ENCODE results near the gene TCF7L1. TPM values are rescaled to one million over a fixed set of nuclear protein-coding genes. Genes with fewer than 3 reads are reported as not detected.
"Not testable (repeated sequence)": the region's sequence is repeated elsewhere in the genome, so short reads cannot be mapped to it uniquely, and the experiment has no call there.

The TCF7L1 gene
- total RNA-seq, 2 experiments from 2014 or later: not detected

- ChIA-PET POLR2A (interaction anchor here (0.7 to 3.5 kb wide), 6 partner anchors 9 to 382 kb away, joined by 3 to 49 read pairs (median 10); partner anchors contain the start of genes ELMOD3, MAT2A and RETSAT), CTCF (interaction anchor here (0.7 to 2.1 kb wide), 2 partner anchors 10 to 42 kb away, joined by 3 to 11 read pairs; no protein-coding TSS in a partner anchor)
These were observed 194.8 kb downstream of the TCF7L1 start, which contains the start of gene TGOLN2 for GRCh38 chr2:85327822-85328617. TGOLN2 (minus strand) TSS chr2:85327989; CDS start chr2:85327962, 27 bp downstream.

DNA sequence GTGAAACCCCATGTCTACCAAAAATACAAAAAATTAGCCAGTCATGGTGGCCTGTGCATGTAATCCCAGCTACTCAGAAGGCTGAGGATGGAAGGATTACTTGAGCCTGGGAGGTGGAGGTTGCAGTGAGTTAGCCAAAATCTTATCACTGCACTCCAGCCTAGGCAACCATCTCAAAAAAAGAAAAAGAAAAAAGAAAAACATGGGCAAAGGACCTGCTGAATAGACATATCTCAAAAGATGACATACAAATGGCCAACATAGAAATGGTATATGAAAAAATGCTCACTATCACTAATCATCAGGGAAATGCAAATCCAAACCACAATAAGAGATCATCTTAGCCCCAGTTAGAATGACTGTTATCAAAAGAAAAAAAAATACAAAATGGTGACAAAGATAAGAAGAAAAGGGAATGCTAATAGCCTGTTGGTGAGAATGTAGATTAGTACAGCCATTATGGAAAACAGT, 196.0 kb downstream of the TCF7L1 start:
- ChIA-PET CTCF (interaction anchor here (0.8 kb wide), 1 partner anchor 223 kb away, joined by 3 read pairs; no protein-coding TSS in a partner anchor), POLR2A (interaction anchor here (3.4 kb wide), 1 partner anchor 25 kb away, joined by 49 read pairs; the partner anchor contains the start of genes ELMOD3 and RETSAT)

DNA sequence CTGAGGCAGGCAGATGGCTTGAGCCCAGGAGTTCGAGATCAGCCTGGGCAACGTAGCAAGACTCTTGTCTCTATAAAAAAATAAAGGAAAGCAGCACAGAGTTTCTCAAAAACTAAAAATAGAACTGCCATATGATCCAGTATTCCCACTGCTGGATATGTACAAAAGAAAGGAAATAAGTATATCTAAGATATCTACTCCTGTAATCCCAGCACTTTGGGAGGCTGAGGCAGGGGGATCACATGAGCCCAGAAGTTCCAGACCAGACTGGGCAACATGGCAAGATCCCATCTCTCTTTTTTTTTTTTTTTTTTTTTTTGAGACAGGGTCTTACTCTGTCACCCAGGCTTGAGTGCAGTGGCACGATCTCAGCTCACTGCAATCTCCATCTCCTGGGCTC, 196.5 kb downstream of the TCF7L1 start:
- CTCF ChIA-PET: interaction anchor here (0.8 kb wide), 1 partner anchor 222 kb away, joined by 3 read pairs; no protein-coding TSS in a partner anchor
- POLR2A ChIA-PET: not testable (repeated sequence)

- CTCF ChIA-PET: no interaction called here
These were observed 197.8 kb downstream of the TCF7L1 start for GRCh38 chr2:85330839-85331636.

GRCh38 chr2:85333877-85334276, 200.7 kb downstream of the TCF7L1 start:
- CTCF ChIA-PET: interaction anchor here (1.0 kb wide), 1 partner anchor 57 kb away, joined by 3 read pairs; no protein-coding TSS in a partner anchor
- POLR2A ChIA-PET: not testable (repeated sequence)

More at GRCh38 chr2:85330839-85331636, 197.8 kb downstream of the TCF7L1 start:
- POLR2A ChIA-PET: interaction anchor here (2.0 kb wide), 1 partner anchor 23 kb away, joined by 6 read pairs; the partner anchor contains the start of genes ELMOD3 and RETSAT

DNA sequence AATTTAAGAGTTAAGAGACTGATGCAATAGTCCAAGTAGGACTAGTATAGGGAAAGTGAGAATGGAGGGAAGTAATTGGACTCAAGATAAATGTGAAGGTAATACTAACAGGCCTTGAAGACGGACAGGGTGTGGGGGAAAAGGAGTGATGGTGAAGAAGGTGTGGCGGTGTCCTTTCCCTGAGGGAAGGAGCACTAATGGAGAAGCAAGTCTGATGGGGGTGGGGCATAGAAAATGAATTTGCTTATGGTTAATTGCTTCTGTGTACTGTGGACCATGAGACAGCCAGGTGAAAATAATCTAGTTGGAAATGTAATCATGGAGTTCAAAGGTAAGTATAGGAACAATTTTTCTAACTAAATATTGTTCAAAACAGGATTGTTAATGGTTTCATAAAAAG, 201.7 kb downstream of the TCF7L1 start:
- ChIA-PET CTCF (no interaction called here), POLR2A (no interaction called here)

DNA sequence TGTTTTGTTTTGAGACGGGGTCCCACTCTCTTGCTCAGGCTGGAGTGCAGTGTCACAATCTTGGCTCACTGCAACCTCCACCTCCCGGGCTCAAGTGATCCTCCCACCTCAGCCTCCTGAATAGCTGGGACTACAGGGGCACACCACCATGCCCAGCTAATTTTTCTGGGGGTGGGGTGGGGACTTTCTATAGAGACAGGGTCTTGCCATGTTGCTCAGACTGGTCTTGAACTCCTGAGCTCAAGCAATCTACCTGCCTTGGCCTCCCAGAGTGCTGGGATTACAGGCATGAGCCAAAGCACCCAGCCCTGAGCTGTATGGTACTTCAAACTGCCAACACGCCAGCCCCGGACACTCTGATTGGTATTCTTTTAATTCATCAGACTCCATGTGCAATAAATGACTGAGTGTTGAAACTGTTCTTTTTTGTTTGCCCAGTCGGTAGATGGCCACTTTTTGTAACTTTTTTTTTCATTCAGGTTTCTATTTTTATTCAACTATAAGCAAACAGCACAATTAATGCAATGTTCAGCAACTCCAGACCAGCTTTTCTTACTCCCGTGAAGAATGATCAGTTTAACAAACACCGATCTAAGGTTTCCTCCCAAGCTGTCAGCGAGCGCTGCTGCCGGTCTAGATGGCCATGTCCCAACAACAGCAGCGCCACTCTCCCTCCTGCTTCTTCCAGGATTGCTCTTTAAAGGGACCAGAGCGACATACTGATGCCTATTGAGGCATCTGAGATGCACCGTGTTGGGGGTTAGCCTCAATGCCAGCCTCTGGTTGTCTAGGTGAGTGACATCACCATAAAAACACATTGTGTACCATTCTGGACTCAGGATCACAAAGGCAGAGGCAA, 207.1 kb downstream of the TCF7L1 start:
- ChIA-PET CTCF (interaction anchor here (1.1 kb wide), 1 partner anchor 323 kb away, joined by 3 read pairs; no protein-coding TSS in a partner anchor), POLR2A (no interaction called here)

DNA sequence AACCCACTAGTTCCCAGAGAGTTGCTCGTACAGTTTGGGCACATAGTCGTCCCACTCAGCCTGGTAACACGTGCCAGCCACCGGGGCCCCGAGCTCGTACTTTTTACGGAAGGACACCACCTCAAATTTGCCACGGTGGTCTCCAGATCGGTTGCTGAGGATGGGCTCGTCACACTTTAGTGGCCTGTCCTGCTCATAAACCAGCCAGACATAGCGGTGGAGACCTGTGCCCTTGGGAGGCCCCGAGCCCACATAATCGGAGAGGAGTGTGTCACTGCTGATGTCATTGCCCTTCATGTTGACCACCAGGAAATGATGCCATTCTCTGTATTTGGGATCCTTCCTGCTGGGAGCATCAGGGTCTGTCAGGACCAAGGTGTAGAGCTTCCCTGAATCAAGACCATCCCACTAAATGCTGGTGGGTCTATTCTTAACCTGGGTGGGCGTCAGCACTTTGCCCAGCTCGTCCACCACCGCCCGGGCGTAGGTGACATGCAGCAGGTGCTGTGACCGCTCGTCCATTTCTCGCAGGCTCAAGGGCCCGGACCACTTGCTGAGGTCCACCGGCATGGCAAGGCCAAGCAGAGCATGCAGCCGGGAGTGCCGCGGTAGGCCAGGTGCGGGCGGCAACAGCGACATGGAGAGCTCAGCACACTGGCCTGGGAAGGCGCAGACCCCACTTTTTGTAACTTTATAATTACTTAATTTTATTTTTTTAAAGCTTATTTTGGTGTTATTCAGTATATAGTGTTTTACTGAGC, 208.3 kb downstream of the TCF7L1 start:
- ChIA-PET POLR2A (no interaction called here), CTCF (no interaction called here)

- POLR2A ChIA-PET: no interaction called here
These were observed 209.0 kb downstream of the TCF7L1 start for GRCh38 chr2:85342156-85342555.

GRCh38 chr2:85343207-85343895, 210.2 kb downstream of the TCF7L1 start:
- POLR2A ChIA-PET, CTCF ChIA-PET: not testable (repeated sequence)

More at GRCh38 chr2:85342156-85342555, 209.0 kb downstream of the TCF7L1 start:
- CTCF ChIA-PET: no interaction called here

DNA sequence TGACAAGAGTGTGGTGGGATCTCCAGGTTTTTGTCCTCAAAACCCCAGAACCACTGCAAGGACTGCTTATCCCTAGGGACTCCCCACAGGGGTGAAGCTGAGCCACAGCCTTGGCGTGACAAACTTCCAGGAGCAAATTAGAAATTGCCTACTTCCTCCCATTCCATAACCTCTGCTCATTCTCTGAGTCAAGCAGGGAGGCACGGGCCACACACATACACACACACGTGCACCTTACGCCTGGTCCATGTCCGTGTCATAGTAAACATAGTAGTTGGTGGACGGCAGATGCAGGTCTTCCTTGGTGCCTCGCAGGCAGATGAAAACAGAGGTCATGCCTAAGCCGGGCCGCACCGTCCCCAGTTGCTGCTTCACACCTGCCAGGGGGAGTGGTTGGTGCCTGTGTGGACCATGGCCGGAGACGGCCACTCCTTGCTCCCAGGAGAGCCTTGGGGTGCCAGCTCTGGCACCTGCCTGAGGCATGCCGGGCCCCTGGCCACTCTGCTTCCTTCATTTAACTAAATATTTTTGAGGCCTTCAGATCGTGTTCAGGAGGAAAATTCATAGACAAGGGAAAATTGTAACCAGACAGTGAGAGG, 211.3 kb downstream of the TCF7L1 start:
- CTCF ChIA-PET: no interaction called here
- POLR2A ChIA-PET: no interaction called here

DNA sequence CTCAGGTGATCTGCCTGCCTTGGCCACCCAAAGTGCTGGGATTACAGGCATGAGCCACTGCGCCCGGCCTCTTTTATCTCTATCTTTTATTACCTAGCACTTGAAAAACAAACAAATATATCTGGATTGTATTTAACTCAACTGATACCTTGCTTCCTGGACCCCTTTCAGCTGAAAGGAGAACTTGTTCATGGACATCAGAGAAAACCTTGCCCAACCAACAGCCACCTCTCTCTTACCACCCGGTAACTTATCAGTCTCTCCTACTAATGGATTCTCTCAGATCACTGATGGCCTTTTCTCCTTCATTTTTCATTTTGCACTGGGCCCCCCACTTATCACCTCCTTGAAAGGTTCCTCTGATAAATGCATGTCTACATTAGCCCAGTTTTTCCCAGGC, 214.4 kb downstream of the TCF7L1 start:
- POLR2A ChIA-PET: no interaction called here
- CTCF ChIA-PET: no interaction called here

DNA sequence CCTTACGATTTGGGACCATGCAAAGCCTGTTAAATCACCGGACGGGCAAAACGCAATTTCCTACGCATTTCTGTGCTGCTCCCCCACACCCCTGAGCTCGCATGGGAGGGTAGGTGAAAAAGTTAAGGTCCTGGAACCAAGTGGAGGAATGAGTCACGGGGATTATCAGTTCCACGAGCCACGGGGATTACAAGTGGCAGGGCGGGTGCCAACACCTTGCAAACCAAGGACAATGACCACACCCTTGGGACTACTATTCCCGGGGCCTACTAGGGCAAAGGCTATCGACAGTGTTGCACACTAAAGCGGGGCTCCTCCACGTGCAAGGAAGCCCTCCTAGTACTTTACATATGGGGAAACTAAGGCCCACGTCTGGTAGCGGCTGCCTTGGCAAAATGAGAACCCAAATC, 220.7 kb downstream of the TCF7L1 start:
- POLR2A ChIA-PET: interaction anchor here (1.1 to 2.8 kb wide), 6 partner anchors 23 to 186 kb away, joined by 3 to 49 read pairs (median 6); partner anchors contain the start of genes MAT2A and TGOLN2
- CTCF ChIA-PET: interaction anchor here (1.8 kb wide), 1 partner anchor 66 kb away, joined by 6 read pairs; the partner anchor contains the start of gene SH2D6

- POLR2A ChIA-PET: interaction anchor here (1.1 to 2.8 kb wide), 6 partner anchors 24 to 187 kb away, joined by 3 to 49 read pairs (median 5); partner anchors contain the start of genes MAT2A and TGOLN2
- CTCF ChIA-PET: interaction anchor here (1.8 kb wide), 1 partner anchor 65 kb away, joined by 6 read pairs; the partner anchor contains the start of gene SH2D6
These were observed 221.3 kb downstream of the TCF7L1 start, which contains the start of the genes ELMOD3 and RETSAT for GRCh38 chr2:85354286-85355072. ELMOD3 (plus strand) TSS chr2:85354769; CDS start chr2:85357199, 2,430 bp downstream. RETSAT (minus strand) TSS chr2:85354528; CDS start chr2:85354507, 21 bp downstream.

- CTCF ChIA-PET: interaction anchor here (1.8 kb wide), 1 partner anchor 64 kb away, joined by 6 read pairs; the partner anchor contains the start of gene SH2D6
- POLR2A ChIA-PET: interaction anchor here (1.1 to 2.8 kb wide), 6 partner anchors 24 to 186 kb away, joined by 3 to 49 read pairs (median 5); partner anchors contain the start of genes MAT2A and TGOLN2
These were observed 221.8 kb downstream of the TCF7L1 start for GRCh38 chr2:85355073-85355410.

- CTCF ChIA-PET: interaction anchor here (1.8 kb wide), 1 partner anchor 64 kb away, joined by 6 read pairs; the partner anchor contains the start of gene SH2D6
- POLR2A ChIA-PET: interaction anchor here (1.3 to 2.8 kb wide), 3 partner anchors 28 to 186 kb away, joined by 4 to 49 read pairs (median 13); partner anchors contain the start of genes MAT2A and TGOLN2
These were observed 222.3 kb downstream of the TCF7L1 start for GRCh38 chr2:85355521-85355920.

Data from activated CD8-positive, alpha-beta memory T cell treated with anti-CD3 and anti-CD28 coated beads for 36 hours (primary cell).